Stimulated activated naive CD8-positive, alpha-beta T cell treated with anti-CD3 and anti-CD28 coated beads, Interleukin-15, Interleukin-2, amounts not matched to agents 100 ng/mL and 50 ng/mL, for 24 hours (primary cell): Measurements from ENCODE around the gene GOSR1.
"Not testable (repeated sequence)": the region's sequence is repeated elsewhere in the genome, so short reads cannot be mapped to it uniquely, and the experiment has no call there.

Experiments used
- H3K27ac Mint-ChIP-seq: one replicate; pipeline ENCODE4 v1.8.0; 2021; ENCODE audit warnings: mild to moderate bottlenecking, mixed read lengths
- H3K27me3 Mint-ChIP-seq: one replicate; pipeline ENCODE4 v1.8.0; 2021; ENCODE audit warnings: mixed read lengths
- H3K36me3 Mint-ChIP-seq: one replicate; pipeline ENCODE4 v1.8.0; 2021; ENCODE audit warnings: low read depth, mixed read lengths
- H3K4me1 Mint-ChIP-seq: one replicate; pipeline ENCODE4 v1.8.0; 2021; ENCODE audit warnings: low read depth, mixed read lengths
- H3K4me3 Mint-ChIP-seq: one replicate; pipeline ENCODE4 v1.8.0; 2021; ENCODE audit warnings: mild to moderate bottlenecking, mixed read lengths
- H3K9me3 Mint-ChIP-seq: one replicate; pipeline ENCODE4 v1.8.0; 2021; ENCODE audit warnings: mixed read lengths

Gene GOSR1

GRCh38 chr17:30570596-30571265 lies 93.5 kb downstream of the GOSR1 start:
- no peaks in the 10 kb centered on the region for H3K27me3 Mint-ChIP-seq
- no peaks in the 10 kb centered on the region for H3K36me3 Mint-ChIP-seq

GRCh38 chr17:30571404-30571803 lies 94.2 kb downstream of the GOSR1 start:
- H3K36me3 Mint-ChIP-seq, H3K27ac Mint-ChIP-seq, H3K4me1 Mint-ChIP-seq, H3K4me3 Mint-ChIP-seq, H3K27me3 Mint-ChIP-seq, H3K9me3 Mint-ChIP-seq: not testable (repeated sequence)

More at GRCh38 chr17:30570596-30571265, 93.5 kb downstream of the GOSR1 start:
- no peaks in the 10 kb centered on the region for H3K4me1 Mint-ChIP-seq
- H3K4me3 Mint-ChIP-seq: no peak overlapping the region
- H3K9me3 Mint-ChIP-seq: no peaks in the 10 kb centered on the region
- H3K27ac Mint-ChIP-seq: no peak overlapping the region

- H3K9me3 Mint-ChIP-seq: no peaks in the 10 kb centered on the region
- H3K27ac Mint-ChIP-seq: no peak overlapping the region
- no peak overlapping the region for H3K4me3 Mint-ChIP-seq
- H3K4me1 Mint-ChIP-seq: no peaks in the 10 kb centered on the region
- H3K36me3 Mint-ChIP-seq: no peaks in the 10 kb centered on the region
- H3K27me3 Mint-ChIP-seq: no peaks in the 10 kb centered on the region
Measured at GRCh38 chr17:30571921-30572320, 94.7 kb downstream of the GOSR1 start.

- not testable (repeated sequence) for H3K27ac Mint-ChIP-seq, H3K4me3 Mint-ChIP-seq, H3K9me3 Mint-ChIP-seq, H3K36me3 Mint-ChIP-seq, H3K27me3 Mint-ChIP-seq, H3K4me1 Mint-ChIP-seq
Measured at GRCh38 chr17:30572651-30573554, 95.7 kb downstream of the GOSR1 start.

GRCh38 chr17:30573603-30574175 lies 96.5 kb downstream of the GOSR1 start:
- Mint-ChIP-seq H3K4me3 (no peak overlapping the region), H3K36me3 (no peaks in the 10 kb centered on the region), H3K27me3 (no peaks in the 10 kb centered on the region), H3K9me3 (no peaks in the 10 kb centered on the region), H3K27ac (no peak overlapping the region), H3K4me1 (no peaks in the 10 kb centered on the region)

GRCh38 chr17:30574309-30574708 lies 97.1 kb downstream of the GOSR1 start:
- not testable (repeated sequence) for H3K27ac Mint-ChIP-seq, H3K4me3 Mint-ChIP-seq, H3K9me3 Mint-ChIP-seq, H3K4me1 Mint-ChIP-seq, H3K27me3 Mint-ChIP-seq, H3K36me3 Mint-ChIP-seq

GRCh38 chr17:30574806-30575205 lies 97.6 kb downstream of the GOSR1 start:
- not testable (repeated sequence) for H3K9me3 Mint-ChIP-seq, H3K4me3 Mint-ChIP-seq, H3K36me3 Mint-ChIP-seq, H3K27me3 Mint-ChIP-seq, H3K4me1 Mint-ChIP-seq, H3K27ac Mint-ChIP-seq

GRCh38 chr17:30575648-30576325 lies 98.6 kb downstream of the GOSR1 start:
- not testable (repeated sequence) for H3K27me3 Mint-ChIP-seq, H3K27ac Mint-ChIP-seq, H3K36me3 Mint-ChIP-seq, H3K9me3 Mint-ChIP-seq, H3K4me1 Mint-ChIP-seq, H3K4me3 Mint-ChIP-seq

GRCh38 chr17:30576326-30576861 lies 99.2 kb downstream of the GOSR1 start:
- Mint-ChIP-seq H3K27me3 (no peaks in the 10 kb centered on the region), H3K9me3 (no peaks in the 10 kb centered on the region), H3K4me3 (no peak overlapping the region), H3K27ac (no peak overlapping the region), H3K36me3 (no peaks in the 10 kb centered on the region), H3K4me1 (no peaks in the 10 kb centered on the region)
